HEK293 (cell line): Measurements from ENCODE around the gene SLC25A47.

Experiments
- CTCF ChIA-PET: fragments of 350-600 bp; formaldehyde crosslinking; extraction: SDS; loops from one replicate; lab custom pipeline; 2021; ENCODE audit warnings: antibody characterized with exemption; lab: Yijun Ruan, JAX
- POLR2A ChIA-PET: fragments of 300-600 bp; formaldehyde crosslinking; extraction: SDS; loops from one replicate; lab custom pipeline; 2020; ENCODE audit warnings: antibody characterized with exemption, inconsistent platforms; lab: Yijun Ruan, JAX
- H3K27ac ChIP-seq: fragments of 200-500 bp; sonication (Bioruptor generic); 2 replicates; pipeline ENCODE4 v1.5.1; 2014; ENCODE audit warnings: low read depth, low read length, control low read depth, inconsistent platforms; ENCODE audit errors: extremely low read depth
- H3K36me3 ChIP-seq, 2 experiments: fragments of 200-500 bp in 1 of 2; sonication (Bioruptor generic) in 1 of 2; 1 replicate in 1 of 2; 2 replicates in 1 of 2; pipeline ENCODE4 v1.5.1; 2014 to 2017; ENCODE audit warnings: inconsistent platforms in 2 of 2, low read length in 2 of 2; ENCODE audit not compliant: control insufficient read depth in 2 of 2, insufficient read depth in 1 of 2
- H3K4me1 ChIP-seq: fragments of 200-500 bp; sonication (Bioruptor generic); 2 replicates; pipeline ENCODE4 v1.5.1; 2014; ENCODE audit warnings: mild to moderate bottlenecking, low read length, inconsistent platforms; ENCODE audit not compliant: control insufficient read depth, insufficient read depth
- H3K4me3 ChIP-seq: 2 replicates; pipeline ENCODE4 v1.5.1; 2011; ENCODE audit warnings: low read depth, mild to moderate bottlenecking, control low read depth, low read length, moderate library complexity
- H3K9me3 ChIP-seq: fragments of 200-500 bp; sonication (Bioruptor generic); 2 replicates; pipeline ENCODE4 v1.5.1; 2014; ENCODE audit warnings: low read depth, low read length, inconsistent platforms; ENCODE audit not compliant: control insufficient read depth, insufficient read depth
- FEZF1 ChIP-seq: fragments of 450-650 bp; formaldehyde crosslinking; IDR thresholded peaks from 2 replicates; pipeline ENCODE4 v1.5.1; 2016; ENCODE audit warnings: missing biosample characterization, missing genetic modification characterization
- KLF9 ChIP-seq: fragments of 450-650 bp; formaldehyde crosslinking; IDR thresholded peaks from 2 replicates; pipeline ENCODE4 v1.5.1; 2016; ENCODE audit warnings: missing biosample characterization, missing genetic modification characterization, low read depth
- REPIN1 ChIP-seq: fragments of 450-650 bp; formaldehyde crosslinking; IDR thresholded peaks from 2 replicates; pipeline ENCODE4 v1.5.1; 2017; ENCODE audit warnings: missing biosample characterization, missing genetic modification characterization, low read depth
- ZEB2 ChIP-seq: fragments of 450-650 bp; formaldehyde crosslinking; IDR thresholded peaks from 2 replicates; pipeline ENCODE4 v1.5.1; 2016; ENCODE audit warnings: missing biosample characterization, missing genetic modification characterization
- ZFHX2 ChIP-seq: fragments of 450-650 bp; formaldehyde crosslinking; conservative IDR thresholded peaks from 2 replicates; pipeline ENCODE4 v1.5.1; 2016; ENCODE audit warnings: missing biosample characterization, missing genetic modification characterization
- ZNF114 ChIP-seq: fragments of 450-650 bp; formaldehyde crosslinking; IDR thresholded peaks from 2 replicates; pipeline ENCODE4 v1.5.0; 2017; ENCODE audit warnings: missing biosample characterization, missing genetic modification characterization
- ZNF121 ChIP-seq: fragments of 450-650 bp; formaldehyde crosslinking; IDR thresholded peaks from 2 replicates; pipeline ENCODE4 v1.5.1; 2016; ENCODE audit warnings: missing biosample characterization, missing genetic modification characterization
- ZNF146 ChIP-seq: fragments of 450-650 bp; formaldehyde crosslinking; IDR thresholded peaks from 2 replicates; pipeline ENCODE4 v1.5.1; 2016; ENCODE audit warnings: missing biosample characterization, missing genetic modification characterization
- ZNF354C ChIP-seq: fragments of 450-650 bp; formaldehyde crosslinking; IDR thresholded peaks from 2 replicates; pipeline ENCODE4 v1.5.1; 2016; ENCODE audit warnings: missing biosample characterization, missing genetic modification characterization, low read depth, borderline replicate concordance
- ZNF426 ChIP-seq: fragments of 450-650 bp; formaldehyde crosslinking; IDR thresholded peaks from 2 replicates; pipeline ENCODE4 v1.5.1; 2017; ENCODE audit warnings: missing biosample characterization, missing genetic modification characterization, mild to moderate bottlenecking, inconsistent platforms, moderate library complexity
- ZNF473 ChIP-seq: fragments of 450-650 bp; formaldehyde crosslinking; IDR thresholded peaks from 2 replicates; pipeline ENCODE4 v1.5.1; 2017; ENCODE audit warnings: missing biosample characterization, missing genetic modification characterization
- ZNF510 ChIP-seq: fragments of 450-650 bp; formaldehyde crosslinking; IDR thresholded peaks from 2 replicates; pipeline ENCODE4 v1.5.1; 2018; ENCODE audit warnings: mild to moderate bottlenecking, missing genetic modification characterization, missing biosample characterization; ENCODE audit not compliant: insufficient replicate concordance
- ZNF521 ChIP-seq: fragments of 450-650 bp; formaldehyde crosslinking; IDR thresholded peaks from 2 replicates; pipeline ENCODE4 v1.5.1; 2017; ENCODE audit warnings: missing biosample characterization, mild to moderate bottlenecking, missing genetic modification characterization
- ZNF544 ChIP-seq: fragments of 450-650 bp; formaldehyde crosslinking; IDR thresholded peaks from 2 replicates; pipeline ENCODE4 v1.5.0; 2017; ENCODE audit warnings: missing biosample characterization, missing genetic modification characterization
- ZNF585B ChIP-seq: fragments of 450-650 bp; formaldehyde crosslinking; IDR thresholded peaks from 2 replicates; pipeline ENCODE4 v1.5.1; 2016; ENCODE audit warnings: missing biosample characterization, missing genetic modification characterization
- ZNF623 ChIP-seq: fragments of 450-650 bp; formaldehyde crosslinking; IDR thresholded peaks from 2 replicates; pipeline ENCODE4 v1.5.1; 2016; ENCODE audit warnings: missing biosample characterization, missing genetic modification characterization
- ZNF701 ChIP-seq: fragments of 450-650 bp; formaldehyde crosslinking; IDR thresholded peaks from 2 replicates; pipeline ENCODE4 v1.5.1; 2016; ENCODE audit warnings: missing biosample characterization, missing genetic modification characterization
- ZNF776 ChIP-seq: fragments of 450-650 bp; formaldehyde crosslinking; IDR thresholded peaks from 2 replicates; pipeline ENCODE4 v1.5.0; 2017; ENCODE audit warnings: missing biosample characterization, missing genetic modification characterization, borderline replicate concordance
- TF ChIP-seq, protein P1 (sequence below): fragments of 450-650 bp; formaldehyde crosslinking; IDR thresholded peaks from 2 replicates; pipeline ENCODE4 v1.5.0; 2017; ENCODE audit warnings: missing biosample characterization, missing genetic modification characterization, borderline replicate concordance
- TF ChIP-seq, protein P2 (sequence below): fragments of 450-650 bp; formaldehyde crosslinking; IDR thresholded peaks from 2 replicates; pipeline ENCODE4 v1.5.1; 2016; ENCODE audit warnings: missing biosample characterization, missing genetic modification characterization

Gene SLC25A47

GRCh38 chr14:100292776-100293461 lies 30.2 kb upstream of the SLC25A47 start:
- ChIA-PET CTCF (no interaction called here), POLR2A (no interaction called here)
- Histone ChIP-seq H3K9me3 (no peaks in the 10 kb centered on the region), H3K4me1 (no peaks in the 10 kb centered on the region), H3K4me3 (no peak overlapping the region), H3K36me3 (peaks cover 0 to 24% of the 10 kb centered on the region in 2 experiments; a peak in 2 of 3 replicates), H3K27ac (no peak overlapping the region)
- TF ChIP-seq ZNF146 (tag by site-specific recombination) (no peak), FEZF1 (no peak), ZNF473 (tag by site-specific recombination) (no peak)

GRCh38 chr14:100293497-100294212 lies 29.5 kb upstream of the SLC25A47 start:
- H3K9me3 ChIP-seq: no peaks in the 10 kb centered on the region
- peaks cover 0 to 27% of the 10 kb centered on the region in 2 experiments; a peak in 2 of 3 replicates for H3K36me3 ChIP-seq
- H3K27ac ChIP-seq: no peak overlapping the region
- CTCF ChIA-PET: interaction anchor here (1.4 to 5.8 kb wide), 3 partner anchors 8 to 84 kb away, joined by 4 to 30 read pairs (median 6); no protein-coding TSS in a partner anchor
- no peaks in the 10 kb centered on the region for H3K4me1 ChIP-seq
- no peak overlapping the region for H3K4me3 ChIP-seq
- POLR2A ChIA-PET: no interaction called here
- no peak for TF ChIP-seq ZNF114 (tag by site-specific recombination)
- TF ChIP-seq ZFHX2: no peak
- TF ChIP-seq, protein P1, sequence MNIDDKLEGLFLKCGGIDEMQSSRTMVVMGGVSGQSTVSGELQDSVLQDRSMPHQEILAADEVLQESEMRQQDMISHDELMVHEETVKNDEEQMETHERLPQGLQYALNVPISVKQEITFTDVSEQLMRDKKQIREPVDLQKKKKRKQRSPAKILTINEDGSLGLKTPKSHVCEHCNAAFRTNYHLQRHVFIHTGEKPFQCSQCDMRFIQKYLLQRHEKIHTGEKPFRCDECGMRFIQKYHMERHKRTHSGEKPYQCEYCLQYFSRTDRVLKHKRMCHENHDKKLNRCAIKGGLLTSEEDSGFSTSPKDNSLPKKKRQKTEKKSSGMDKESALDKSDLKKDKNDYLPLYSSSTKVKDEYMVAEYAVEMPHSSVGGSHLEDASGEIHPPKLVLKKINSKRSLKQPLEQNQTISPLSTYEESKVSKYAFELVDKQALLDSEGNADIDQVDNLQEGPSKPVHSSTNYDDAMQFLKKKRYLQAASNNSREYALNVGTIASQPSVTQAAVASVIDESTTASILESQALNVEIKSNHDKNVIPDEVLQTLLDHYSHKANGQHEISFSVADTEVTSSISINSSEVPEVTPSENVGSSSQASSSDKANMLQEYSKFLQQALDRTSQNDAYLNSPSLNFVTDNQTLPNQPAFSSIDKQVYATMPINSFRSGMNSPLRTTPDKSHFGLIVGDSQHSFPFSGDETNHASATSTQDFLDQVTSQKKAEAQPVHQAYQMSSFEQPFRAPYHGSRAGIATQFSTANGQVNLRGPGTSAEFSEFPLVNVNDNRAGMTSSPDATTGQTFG: no peak
- TF ChIP-seq ZNF354C (tag by site-specific recombination): no peak
- no peak for TF ChIP-seq ZNF701 (tag by site-specific recombination)
- no peak for TF ChIP-seq ZNF510
- no peak for TF ChIP-seq ZNF521
- TF ChIP-seq REPIN1 (tag by site-specific recombination): no peak
- no peak for TF ChIP-seq KLF9 (tag by site-specific recombination)
- no peak for TF ChIP-seq ZNF585B (tag by site-specific recombination)
- TF ChIP-seq ZNF121 (tag by site-specific recombination): no peak
- TF ChIP-seq ZNF776: no peak
- no peak for TF ChIP-seq ZNF623
- TF ChIP-seq ZEB2: no peak
- TF ChIP-seq, protein P2, sequence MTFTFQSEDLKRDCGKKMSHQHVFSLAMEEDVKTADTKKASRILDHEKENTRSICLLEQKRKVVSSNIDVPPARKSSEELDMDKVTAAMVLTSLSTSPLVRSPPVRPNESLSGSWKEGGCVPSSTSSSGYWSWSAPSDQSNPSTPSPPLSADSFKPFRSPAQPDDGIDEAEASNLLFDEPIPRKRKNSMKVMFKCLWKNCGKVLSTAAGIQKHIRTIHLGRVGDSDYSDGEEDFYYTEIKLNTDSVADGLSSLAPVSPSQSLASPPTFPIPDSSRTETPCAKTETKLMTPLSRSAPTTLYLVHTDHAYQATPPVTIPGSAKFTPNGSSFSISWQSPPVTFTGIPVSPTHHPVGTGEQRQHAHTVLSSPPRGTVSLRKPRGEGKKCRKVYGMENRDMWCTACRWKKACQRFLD: no peak
- no peak for TF ChIP-seq ZNF426
- TF ChIP-seq ZNF544 (tag by site-specific recombination): no peak
